H1 (cell line): Measurements from ENCODE around the gene PRG3. TPM values are rescaled to one million over a fixed set of nuclear protein-coding genes. Genes with fewer than 3 reads are reported as not detected.

Experiments used
- CTCF ChIA-PET: fragments of 300-600 bp; sonication (Branson Sonifier 250); formaldehyde crosslinking; loops from one replicate; lab custom pipeline; 2021; ENCODE audit not compliant: partially characterized antibody; lab: Charles Lee
- POLR2A ChIA-PET: fragments of 300-600 bp; sonication (Branson Sonifier 250); formaldehyde crosslinking; loops from one replicate; lab custom pipeline; 2021; ENCODE audit warnings: inconsistent platforms; ENCODE audit not compliant: partially characterized antibody; lab: Charles Lee
- DNase-seq, 2 experiments: peaks; one replicate each; pipeline versions ENCODE4 v3.0.0 to v3.0.0-alpha.2; 2010 to 2022; ENCODE audit warnings: low spot score in 2 of 2, low read depth in 1 of 2, mixed read lengths in 1 of 2
- FAIRE-seq: peaks from 2 replicates; lab custom pipeline; 2011; peaks lifted over from hg19 to GRCh38; lab: Jason Lieb, UNC
- H2AFZ ChIP-seq: 2 replicates; pipeline ENCODE4 v1.8.1; 2012; ENCODE audit warnings: low read length, inconsistent platforms
- H2AK5ac ChIP-seq: 2 replicates; pipeline ENCODE4 v1.6.1; 2013; ENCODE audit warnings: low read depth, low read length
- H2BK120ac ChIP-seq: replicated peaks from 2 replicates; pipeline ENCODE3; 2013; ENCODE audit warnings: low read depth, low read length, inconsistent platforms
- H2BK12ac ChIP-seq: 2 replicates; pipeline ENCODE4 v1.6.1; 2013; ENCODE audit warnings: low read depth, low read length
- H2BK15ac ChIP-seq: 2 replicates; pipeline ENCODE4 v1.6.1; 2013; ENCODE audit warnings: low read length
- H2BK20ac ChIP-seq: 2 replicates; pipeline ENCODE4 v1.6.1; 2013; ENCODE audit warnings: low read length
- H2BK5ac ChIP-seq: 2 replicates; pipeline ENCODE4 v1.6.1; 2013; ENCODE audit warnings: low read depth, low read length
- H3K14ac ChIP-seq: 2 replicates; pipeline ENCODE4 v1.6.1; 2013; ENCODE audit warnings: inconsistent platforms; ENCODE audit not compliant: insufficient read length
- H3K18ac ChIP-seq: 2 replicates; pipeline ENCODE4 v1.6.1; 2013; ENCODE audit warnings: low read length; ENCODE audit errors: extremely low read depth
- H3K23ac ChIP-seq: 2 replicates; pipeline ENCODE4 v1.6.1; 2013; ENCODE audit warnings: inconsistent platforms; ENCODE audit not compliant: insufficient read length
- H3K23me2 ChIP-seq: 2 replicates; pipeline ENCODE4 v1.6.1; 2013; ENCODE audit warnings: low read depth, low read length
- H3K27ac ChIP-seq: 2 replicates; pipeline ENCODE4 v1.6.1; 2011; ENCODE audit warnings: low read depth, low read length, inconsistent platforms
- H3K27me3 ChIP-seq, 4 experiments: replicated peaks in 1 of 4; 1 replicate in 1 of 4; 2 replicates in 3 of 4; pipeline versions ENCODE4 v1.6.1 to v1.8.1; 2011 to 2013; ENCODE audit warnings: low read length in 3 of 4, mild to moderate bottlenecking in 3 of 4, inconsistent platforms in 2 of 4, mixed read lengths in 2 of 4, moderate library complexity in 1 of 4; ENCODE audit not compliant: control insufficient read depth in 3 of 4, insufficient read depth in 3 of 4; ENCODE audit errors: extremely low read depth in 1 of 4
- H3K36me3 ChIP-seq, 4 experiments: 2 replicates each; pipeline versions ENCODE4 v1.6.1 to v1.8.1; 2011 to 2013; ENCODE audit warnings: mild to moderate bottlenecking in 4 of 4, low read length in 3 of 4, moderate library complexity in 2 of 4, control low read depth in 1 of 4, inconsistent platforms in 1 of 4; ENCODE audit not compliant: insufficient read depth in 4 of 4, control insufficient read depth in 2 of 4
- H3K4ac ChIP-seq: replicated peaks from 2 replicates; pipeline ENCODE3; 2013; ENCODE audit warnings: low read length, low read depth, mixed read lengths, inconsistent platforms; ENCODE audit not compliant: insufficient read length
- H3K4me1 ChIP-seq, 4 experiments: replicated peaks in 1 of 4; 1 replicate in 1 of 4; 2 replicates in 3 of 4; pipeline versions ENCODE4 v1.6.1 to v1.8.1; 2011 to 2013; ENCODE audit warnings: low read length in 3 of 4, inconsistent platforms in 2 of 4, mixed read lengths in 1 of 4; ENCODE audit not compliant: insufficient read depth in 4 of 4, control insufficient read depth in 3 of 4
- H3K4me2 ChIP-seq, 2 experiments: 2 replicates each; pipeline versions ENCODE4 v1.6.1 to v1.8.1; 2011 to 2013; ENCODE audit warnings: low read depth in 2 of 2, low read length in 2 of 2, control low read depth in 1 of 2, inconsistent platforms in 1 of 2, mild to moderate bottlenecking in 1 of 2; ENCODE audit not compliant: insufficient read depth in 1 of 2
- H3K4me3 ChIP-seq, 4 experiments: fragments of 200-600, 300-600 bp in 1 of 4; sonication (generic), shearing (Covaris generic), sonication (Bioruptor Twin) in 1 of 4; 2 replicates each; pipeline versions ENCODE4 v1.5.1 to v1.8.1; 2011 to 2016; ENCODE audit warnings: low read length in 4 of 4, low read depth in 3 of 4, control low read depth in 2 of 4, inconsistent platforms in 2 of 4, mild to moderate bottlenecking in 2 of 4, mixed read lengths in 1 of 4, moderate library complexity in 1 of 4; ENCODE audit not compliant: insufficient read depth in 2 of 4; ENCODE audit errors: extremely low read depth in 1 of 4
- H3K56ac ChIP-seq: replicated peaks from 2 replicates; pipeline ENCODE3; 2013; ENCODE audit warnings: low read depth, mild to moderate bottlenecking, mixed read lengths, low read length, inconsistent platforms; ENCODE audit not compliant: insufficient read length
- H3K79me1 ChIP-seq: 2 replicates; pipeline ENCODE4 v1.6.1; 2013; ENCODE audit warnings: low read depth, low read length, control low read depth
- H3K79me2 ChIP-seq, 2 experiments: 2 replicates each; pipeline versions ENCODE4 v1.6.1 to v1.8.1; 2012 to 2013; ENCODE audit warnings: low read length in 2 of 2, mild to moderate bottlenecking in 2 of 2, inconsistent platforms in 1 of 2; ENCODE audit not compliant: insufficient read depth in 2 of 2, control insufficient read depth in 1 of 2
- H3K9ac ChIP-seq, 4 experiments: replicated peaks in 1 of 4; 1 replicate in 1 of 4; 2 replicates in 3 of 4; pipeline versions ENCODE4 v1.6.1 to v1.8.1; 2011 to 2013; ENCODE audit warnings: low read depth in 3 of 4, low read length in 3 of 4, control low read depth in 2 of 4, mild to moderate bottlenecking in 2 of 4, moderate library complexity in 2 of 4, inconsistent platforms in 1 of 4; ENCODE audit errors: extremely low read depth in 1 of 4
- H3K9me3 ChIP-seq, 2 experiments: 2 replicates each; pipeline versions ENCODE4 v1.6.1 to v1.8.1; 2012 to 2013; ENCODE audit warnings: mild to moderate bottlenecking in 2 of 2, moderate library complexity in 2 of 2, control low read depth in 1 of 2, inconsistent platforms in 1 of 2, low read depth in 1 of 2, low read length in 1 of 2, mixed read lengths in 1 of 2; ENCODE audit not compliant: insufficient read depth in 2 of 2
- H4K20me1 ChIP-seq, 2 experiments: replicated peaks in 1 of 2; 2 replicates each; pipeline versions ENCODE3 to v1.8.1; 2011 to 2013; ENCODE audit warnings: inconsistent platforms in 2 of 2, low read length in 2 of 2, mild to moderate bottlenecking in 1 of 2; ENCODE audit not compliant: insufficient read depth in 2 of 2, control insufficient read depth in 1 of 2
- H4K5ac ChIP-seq: 2 replicates; pipeline ENCODE4 v1.6.1; 2013; ENCODE audit warnings: low read length, low read depth, mixed read lengths, inconsistent platforms; ENCODE audit not compliant: insufficient read length
- H4K8ac ChIP-seq: 2 replicates; pipeline ENCODE4 v1.8.0; 2013; ENCODE audit warnings: mild to moderate bottlenecking, moderate library complexity, low read length, inconsistent platforms; ENCODE audit not compliant: insufficient read depth; ENCODE audit errors: extremely low read depth
- H4K91ac ChIP-seq: replicated peaks from 2 replicates; pipeline ENCODE3; 2013; ENCODE audit warnings: low read length, mixed read lengths, inconsistent platforms; ENCODE audit not compliant: insufficient read length
- ATF3 ChIP-seq: IDR thresholded peaks from 2 replicates; pipeline ENCODE4 v1.6.1; 2011; ENCODE audit warnings: low read depth, mild to moderate bottlenecking, low read length; ENCODE audit not compliant: insufficient read depth
- BCL11A ChIP-seq, 2 experiments: IDR thresholded peaks; one replicate each; pipeline ENCODE4 v1.6.1; 2011; ENCODE audit warnings: low read depth in 2 of 2, low read length in 2 of 2, mild to moderate bottlenecking in 2 of 2
- EGR1 ChIP-seq: IDR thresholded peaks from 2 replicates; pipeline ENCODE4 v1.6.1; 2011; ENCODE audit warnings: low read depth, low read length, borderline replicate concordance
- HDAC6 ChIP-seq: IDR thresholded peaks from one replicate; pipeline ENCODE4 v1.7.1; 2012; ENCODE audit warnings: low read depth, mild to moderate bottlenecking, inconsistent platforms, low read length, moderate library complexity
- JUND ChIP-seq: IDR thresholded peaks from 2 replicates; pipeline ENCODE4 v1.6.1; 2011; ENCODE audit warnings: mild to moderate bottlenecking, improper control_type of control experiment, low read length
- KDM5A ChIP-seq: fragments of 200-600 bp; IDR thresholded peaks from 2 replicates; pipeline ENCODE4 v1.7.1; 2012; ENCODE audit warnings: mild to moderate bottlenecking, low read length, inconsistent platforms, mixed read lengths
- MAX ChIP-seq: IDR thresholded peaks from 2 replicates; pipeline ENCODE4 v1.6.1; 2012; ENCODE audit warnings: inconsistent platforms
- RNF2 ChIP-seq: fragments of 200-900, 300-1000 bp; sonication (generic); IDR thresholded peaks from 2 replicates; pipeline ENCODE4 v1.7.1; 2016; ENCODE audit warnings: borderline replicate concordance, low read depth, mild to moderate bottlenecking, antibody characterized with exemption, low read length; ENCODE audit not compliant: poor library complexity, severe bottlenecking; ENCODE audit errors: missing control alignments
- SIRT6 ChIP-seq: IDR thresholded peaks from one replicate; pipeline ENCODE4 v1.7.1; 2012; ENCODE audit warnings: low read length, inconsistent platforms
- SIX5 ChIP-seq: IDR thresholded peaks from 2 replicates; pipeline ENCODE4 v1.6.1; 2011; ENCODE audit warnings: mild to moderate bottlenecking, low read depth, low read length
- SP1 ChIP-seq: IDR thresholded peaks from 2 replicates; pipeline ENCODE4 v1.6.1; 2011; ENCODE audit warnings: low read depth, low read length
- USF2 ChIP-seq: IDR thresholded peaks from 2 replicates; pipeline ENCODE4 v1.6.1; 2011; ENCODE audit warnings: low read length, improper control_type of control experiment
- YY1 ChIP-seq: IDR thresholded peaks from 2 replicates; pipeline ENCODE4 v1.6.1; 2011; ENCODE audit warnings: low read depth, mild to moderate bottlenecking, low read length
- WGBS, 2 experiments: shearing (Covaris generic) in 1 of 2; methylation state at CpG; one replicate each; pipeline versions ENCODE4 v1.1.6 to v1.1.7; 2013 to 2015; ENCODE audit warnings: low lambda C conversion rate in 2 of 2, mixed read lengths in 2 of 2, inconsistent platforms in 1 of 2, low coverage in 1 of 2, missing lambda C conversion rate in 1 of 2; ENCODE audit not compliant: insufficient replicate concordance in 2 of 2, insufficient coverage in 1 of 2, insufficient read length in 1 of 2; ENCODE audit errors: extremely low coverage in 1 of 2, missing lambda C conversion rate in 1 of 2; 5-methylcytosine and 5-hydroxymethylcytosine counted together
- polyA plus RNA-seq, 7 experiments: library from polyadenylated mRNA; depleted of rRNA in 3 of 7; stranded (reverse) in 5 of 7; unstranded in 2 of 7; fragments of >200 nt in 5 of 7; fragments of 200-250 nt in 2 of 7; gene quantifications; 1 replicate in 5 of 7; 2 replicates in 1 of 7; 4 replicates in 1 of 7; pipeline versions ENCODE4 v1.2.1 to v1.2.3, GENCODE V29; 2011 to 2013; ENCODE audit warnings: missing spikeins in 2 of 7, mixed read lengths in 2 of 7
- total RNA-seq: library from RNA; stranded (reverse); fragmentation: NEBNext Ultra II Directional; extraction: Animal tissue kit (Norgen Biotek cat#: 25700); gene quantifications from 2 replicates; pipeline ENCODE4 v1.2.1, GENCODE V29; 2021

The PRG3 gene
- total and polyA plus RNA-seq, 2 of the 8 experiments (the other 6 are each of a cell fraction or from before 2014, with no cell fraction given), result not detected

- H2AK5ac ChIP-seq, result no peak overlapping the region
- no peak overlapping the region for H4K5ac ChIP-seq
- H3K79me2 ChIP-seq, result no peaks in the 10 kb centered on the region
- 60% methylated on average over 1 of the region's 2 CpGs; no CpG with 5 or more reads in 1 of the 2 experiments for WGBS, 2 experiments
- ChIA-PET POLR2A (no interaction called here), CTCF (no interaction called here)
- H3K18ac ChIP-seq, result no peak overlapping the region
- no peak overlapping the region for H4K91ac ChIP-seq
- no peak overlapping the region for H3K56ac ChIP-seq
- H4K20me1 ChIP-seq, result no peaks in the 10 kb centered on the region
- no peak overlapping the region for H3K4ac ChIP-seq
- no peak overlapping the region for H2BK15ac ChIP-seq
- H3K9ac ChIP-seq, result no peak overlapping the region
- no peak overlapping the region for H3K14ac ChIP-seq
- H3K27ac ChIP-seq, result no peak overlapping the region
- H2BK20ac ChIP-seq, result no peak overlapping the region
- no peak overlapping the region for H3K4me3 ChIP-seq
- H2AFZ ChIP-seq, result no peak overlapping the region
- no peaks in the 10 kb centered on the region for H3K4me1 ChIP-seq
- H4K8ac ChIP-seq, result no peak overlapping the region
- H2BK120ac ChIP-seq, result no peak overlapping the region
- no peak overlapping the region for H3K4me2 ChIP-seq
- H3K23me2 ChIP-seq, result peaks cover 4% of the 10 kb centered on the region; the same call in 1 of the 2 replicates
- no peaks in the 10 kb centered on the region for H3K36me3 ChIP-seq
- no peak overlapping the region for H2BK12ac ChIP-seq
- no peak for FAIRE-seq
- no peaks in the 10 kb centered on the region for H3K79me1 ChIP-seq
- H3K9me3 ChIP-seq, result no peaks in the 10 kb centered on the region
- peaks cover 0 to 2% (median 0%) of the 10 kb centered on the region in 4 experiments; a peak in 1 of 7 replicates for H3K27me3 ChIP-seq
- H3K23ac ChIP-seq, result no peak overlapping the region
- DNase-seq, result no peak
- H2BK5ac ChIP-seq, result no peak overlapping the region
- TF ChIP-seq RNF2, result no peak
- TF ChIP-seq BCL11A (IDR thresholded peaks at IDR 0.05; ENCODE audit: low read depth in 2 of 2, low read length in 2 of 2), result no peak
- TF ChIP-seq ATF3, result no peak
- TF ChIP-seq EGR1, result no peak
- TF ChIP-seq KDM5A, result no peak
- no peak for TF ChIP-seq YY1
- TF ChIP-seq MAX, result no peak
- TF ChIP-seq USF2, result no peak
- TF ChIP-seq SIX5, result no peak
- TF ChIP-seq JUND, result no peak
- no peak for TF ChIP-seq SIRT6
- TF ChIP-seq HDAC6, result no peak
- no peak for TF ChIP-seq SP1
These were observed 5.5 kb downstream of the PRG3 start for GRCh38 chr11:57375490-57375889.
